Parathyroid adenoma (tissue), 2 donors: ENCODE results near the gene AACS.

Experiments used
- H2AFZ ChIP-seq: fragments of 300-600 bp; sonication (generic); one replicate; pipeline ENCODE4 v1.7.0; 2017; ENCODE audit warnings: antibody characterized with exemption, mild to moderate bottlenecking
- H3K27ac ChIP-seq: fragments of 300-600 bp; sonication (generic); one replicate; pipeline ENCODE4 v1.7.0; 2017
- H3K27me3 ChIP-seq: fragments of 300-600 bp; sonication (generic); one replicate; pipeline ENCODE4 v1.7.0; 2017; ENCODE audit warnings: low read length; ENCODE audit not compliant: control insufficient read depth, insufficient read depth
- H3K36me3 ChIP-seq: fragments of 300-600 bp; sonication (generic); one replicate; pipeline ENCODE4 v1.7.0; 2017; ENCODE audit warnings: low read length; ENCODE audit not compliant: control insufficient read depth, insufficient read depth
- H3K4me1 ChIP-seq: fragments of 300-600 bp; sonication (generic); one replicate; pipeline ENCODE4 v1.7.0; 2017; ENCODE audit warnings: control low read depth
- H3K4me2 ChIP-seq: fragments of 300-600 bp; sonication (generic); one replicate; pipeline ENCODE4 v1.7.0; 2017; ENCODE audit warnings: low read length
- H3K4me3 ChIP-seq: fragments of 300-600 bp; sonication (generic); one replicate; pipeline ENCODE4 v1.7.0; 2017; ENCODE audit warnings: low read depth, low read length
- H3K79me2 ChIP-seq: fragments of 300-600 bp; sonication (generic); one replicate; pipeline ENCODE4 v1.7.0; 2017; ENCODE audit warnings: control low read depth
- H3K9ac ChIP-seq: fragments of 300-600 bp; sonication (generic); one replicate; pipeline ENCODE4 v1.7.0; 2017; ENCODE audit warnings: mild to moderate bottlenecking
- H3K9me3 ChIP-seq: fragments of 300-600 bp; sonication (generic); one replicate; pipeline ENCODE4 v1.7.0; 2017; ENCODE audit warnings: low read length; ENCODE audit not compliant: control insufficient read depth
- TF ChIP-seq, protein P1 (sequence below): fragments of 300-600 bp; sonication (generic); IDR thresholded peaks from one replicate; pipeline ENCODE4 v1.7.0; 2017; ENCODE audit warnings: antibody characterized with exemption, mild to moderate bottlenecking
- donor health status: primary hyperparathyroidism.

AACS gene

DNA sequence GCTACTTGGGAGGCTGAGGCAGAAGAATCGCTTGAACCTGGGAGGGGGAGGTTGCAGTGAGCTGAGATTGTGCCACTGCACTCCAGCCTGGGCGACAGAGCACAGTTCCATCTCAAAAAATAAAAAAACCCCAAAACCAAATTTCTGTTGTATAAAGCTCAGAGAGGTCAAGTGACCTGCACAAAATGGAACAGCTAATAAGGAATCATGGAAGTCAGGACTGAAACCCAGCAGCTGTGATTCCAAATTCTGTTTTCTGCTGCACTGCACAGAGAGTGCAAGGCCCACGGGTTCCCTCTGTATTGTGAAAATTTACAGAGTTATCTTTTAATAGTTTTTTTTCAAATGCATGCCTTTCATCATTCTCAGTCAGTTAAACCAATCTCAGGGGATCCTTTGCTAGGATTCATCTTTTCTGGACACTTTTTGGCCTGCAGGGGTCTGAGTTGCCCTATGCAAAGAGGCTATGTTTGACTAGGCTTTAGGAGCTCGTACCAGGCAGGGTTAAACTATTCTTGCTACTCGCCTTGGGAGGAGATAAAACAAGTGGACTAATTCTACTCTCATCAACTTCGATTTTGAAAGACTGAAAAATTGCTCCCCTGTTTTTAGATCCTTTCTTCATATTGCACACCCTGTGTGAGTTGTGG, 26.1 kb upstream of the AACS start:
- Histone ChIP-seq H3K27me3 (no peaks in the 10 kb centered on the region), H2AFZ (no peak overlapping the region), H3K4me3 (no peak overlapping the region), H3K4me2 (no peak overlapping the region), H3K79me2 (no peaks in the 10 kb centered on the region), H3K9me3 (no peaks in the 10 kb centered on the region), H3K27ac (no peak overlapping the region), H3K9ac (no peak overlapping the region), H3K36me3 (no peaks in the 10 kb centered on the region), H3K4me1 (no peaks in the 10 kb centered on the region)
- TF ChIP-seq, protein P1, sequence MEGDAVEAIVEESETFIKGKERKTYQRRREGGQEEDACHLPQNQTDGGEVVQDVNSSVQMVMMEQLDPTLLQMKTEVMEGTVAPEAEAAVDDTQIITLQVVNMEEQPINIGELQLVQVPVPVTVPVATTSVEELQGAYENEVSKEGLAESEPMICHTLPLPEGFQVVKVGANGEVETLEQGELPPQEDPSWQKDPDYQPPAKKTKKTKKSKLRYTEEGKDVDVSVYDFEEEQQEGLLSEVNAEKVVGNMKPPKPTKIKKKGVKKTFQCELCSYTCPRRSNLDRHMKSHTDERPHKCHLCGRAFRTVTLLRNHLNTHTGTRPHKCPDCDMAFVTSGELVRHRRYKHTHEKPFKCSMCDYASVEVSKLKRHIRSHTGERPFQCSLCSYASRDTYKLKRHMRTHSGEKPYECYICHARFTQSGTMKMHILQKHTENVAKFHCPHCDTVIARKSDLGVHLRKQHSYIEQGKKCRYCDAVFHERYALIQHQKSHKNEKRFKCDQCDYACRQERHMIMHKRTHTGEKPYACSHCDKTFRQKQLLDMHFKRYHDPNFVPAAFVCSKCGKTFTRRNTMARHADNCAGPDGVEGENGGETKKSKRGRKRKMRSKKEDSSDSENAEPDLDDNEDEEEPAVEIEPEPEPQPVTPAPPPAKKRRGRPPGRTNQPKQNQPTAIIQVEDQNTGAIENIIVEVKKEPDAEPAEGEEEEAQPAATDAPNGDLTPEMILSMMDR, result no peak

DNA sequence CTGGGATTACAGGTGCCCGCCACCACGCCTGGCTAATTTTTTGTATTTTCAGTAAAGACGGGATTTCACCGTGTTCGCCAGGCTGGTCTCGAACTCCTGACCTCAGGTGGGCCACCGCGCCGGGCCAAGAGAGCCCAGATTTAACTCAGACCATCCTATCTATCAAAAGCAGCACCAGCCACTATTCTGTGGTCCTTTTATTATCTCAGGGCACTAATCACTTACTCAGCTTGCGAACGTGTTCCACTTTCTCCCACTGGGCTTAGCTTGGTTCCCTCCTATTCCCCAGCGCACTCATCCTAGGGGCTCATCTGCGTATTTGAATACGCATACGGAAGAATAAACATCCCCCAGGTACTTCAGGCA, 16.2 kb upstream of the AACS start:
- TF ChIP-seq, protein P1, result no peak
- Histone ChIP-seq H3K4me2 (peak overlapping the region; percentile 90), H2AFZ (peak overlapping the region; percentile 87), H3K79me2 (no peaks in the 10 kb centered on the region), H3K27me3 (no peaks in the 10 kb centered on the region), H3K9ac (no peak overlapping the region), H3K4me3 (peak overlapping the region; percentile 68), H3K36me3 (no peaks in the 10 kb centered on the region), H3K9me3 (no peaks in the 10 kb centered on the region), H3K4me1 (no peaks in the 10 kb centered on the region), H3K27ac (no peak overlapping the region)

DNA sequence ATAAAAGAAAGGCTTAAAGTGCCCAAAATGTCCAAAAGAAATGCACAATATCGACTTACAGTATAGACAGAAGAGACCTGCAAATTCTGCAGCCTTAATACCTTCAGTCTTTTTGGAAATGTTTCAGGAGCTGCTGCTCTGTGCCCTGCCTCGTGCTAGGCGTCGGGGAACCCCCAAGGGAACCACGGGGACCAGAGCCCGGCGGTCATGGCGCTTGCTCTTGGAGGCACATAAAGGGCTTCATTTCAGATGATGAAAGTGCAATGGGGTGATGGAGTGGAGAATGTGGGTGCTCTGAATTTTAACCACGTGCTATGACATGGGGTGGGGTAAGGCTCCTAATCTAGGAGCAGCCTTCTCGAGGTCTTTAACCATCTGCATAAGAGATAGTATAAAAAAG, 14.8 kb upstream of the AACS start:
- Histone ChIP-seq H3K27me3 (no peaks in the 10 kb centered on the region), H3K9me3 (no peaks in the 10 kb centered on the region), H3K9ac (no peak overlapping the region), H3K4me2 (no peak overlapping the region), H3K36me3 (no peaks in the 10 kb centered on the region), H3K4me1 (no peaks in the 10 kb centered on the region), H3K79me2 (no peaks in the 10 kb centered on the region), H2AFZ (no peak overlapping the region), H3K4me3 (no peak overlapping the region), H3K27ac (no peak overlapping the region)
- TF ChIP-seq, protein P1, result no peak

DNA sequence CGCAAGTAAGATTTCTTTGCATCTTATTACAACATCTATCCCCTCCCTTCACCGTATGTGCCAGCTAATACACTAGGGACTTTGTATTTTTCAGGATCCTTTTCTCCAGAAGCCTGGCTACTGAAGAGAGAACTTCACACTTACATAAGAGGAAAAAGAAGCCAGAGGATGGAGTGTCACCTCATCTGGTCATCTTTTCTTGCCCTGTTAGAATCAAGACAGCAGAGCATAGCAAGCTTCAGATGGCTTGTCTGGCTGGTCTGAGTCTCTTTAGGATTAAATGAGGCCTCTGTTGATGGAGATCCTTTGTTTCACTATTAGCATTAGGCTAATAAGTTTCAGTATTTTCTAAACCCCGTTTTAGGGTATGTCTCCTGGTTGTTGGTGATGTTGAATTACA, 14.4 kb upstream of the AACS start:
- Histone ChIP-seq H3K27ac (no peak overlapping the region), H3K9ac (no peak overlapping the region), H3K36me3 (no peaks in the 10 kb centered on the region), H2AFZ (peak overlapping the region; percentile 50), H3K79me2 (no peaks in the 10 kb centered on the region), H3K4me1 (no peaks in the 10 kb centered on the region), H3K27me3 (no peaks in the 10 kb centered on the region), H3K4me3 (no peak overlapping the region), H3K4me2 (no peak overlapping the region), H3K9me3 (no peaks in the 10 kb centered on the region)
- TF ChIP-seq, protein P1, result no peak

DNA sequence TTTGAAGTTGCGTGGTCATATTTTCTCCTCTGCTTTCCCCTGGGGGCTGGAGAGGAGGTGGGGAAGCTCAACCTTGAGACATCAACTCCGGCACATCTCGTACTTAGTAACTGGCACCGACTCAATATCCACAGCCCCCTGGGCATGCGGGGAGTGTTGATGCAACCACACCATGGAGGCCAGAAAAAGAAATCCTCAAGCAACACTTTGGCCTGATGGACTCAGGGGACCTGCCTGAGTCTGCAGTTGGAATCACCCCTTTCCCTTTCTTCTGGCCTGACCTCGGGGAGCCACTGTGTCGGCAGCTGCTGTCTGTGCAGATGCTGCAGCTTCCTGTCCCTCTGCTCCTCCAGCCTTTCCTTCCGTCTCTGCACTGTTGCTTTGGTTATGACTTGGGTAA, 11.4 kb upstream of the AACS start:
- Histone ChIP-seq H3K79me2 (no peaks in the 10 kb centered on the region), H3K9ac (no peak overlapping the region), H2AFZ (no peak overlapping the region), H3K27me3 (no peaks in the 10 kb centered on the region), H3K4me3 (no peak overlapping the region), H3K27ac (no peak overlapping the region), H3K4me2 (no peak overlapping the region), H3K36me3 (no peaks in the 10 kb centered on the region), H3K4me1 (no peaks in the 10 kb centered on the region), H3K9me3 (no peaks in the 10 kb centered on the region)
- TF ChIP-seq, protein P1, result no peak
